ENCODE measurements around the gene BNC2. TPM values are rescaled to one million over a fixed set of nuclear protein-coding genes. Genes with fewer than 3 reads are reported as not detected.

The BNC2 gene
- total RNA-seq, 1 experiment from 2014 or later: 2.9 TPM

DNA sequence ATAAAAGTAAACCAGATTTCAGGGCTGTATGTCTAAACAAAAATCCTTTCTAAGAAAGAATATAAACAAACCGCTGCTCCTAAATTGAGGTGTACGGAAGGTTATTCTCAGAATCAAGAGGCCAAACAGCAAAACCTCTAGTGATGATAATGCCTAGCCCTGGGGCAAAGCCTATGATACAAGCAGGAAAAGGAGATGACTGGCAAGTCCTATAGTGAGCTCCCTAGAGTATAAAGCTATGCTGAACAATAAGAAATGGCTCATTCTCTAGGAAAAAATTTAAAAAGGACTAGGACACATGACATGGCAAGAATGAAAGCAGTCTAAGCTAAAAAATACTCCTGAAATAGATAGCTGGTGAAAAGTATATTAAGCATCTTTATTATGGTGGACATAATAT is 187.1 kb downstream of the BNC2 start:
- Histone ChIP-seq H3K9me2 (ENCODE audit: insufficient read depth) (no peaks in the 10 kb centered on the region), H3K4me2 (no peak overlapping the region), H3F3A (ENCODE audit: insufficient read depth, low read depth) (no peaks in the 10 kb centered on the region), H3K36me3 (ENCODE audit: low read depth) (no peaks in the 10 kb centered on the region), H3K4me3 (no peak overlapping the region), H3K27ac (no peak overlapping the region), H3K27me3 (ENCODE audit: insufficient read depth, low read depth) (no peaks in the 10 kb centered on the region), H3K79me2 (ENCODE audit: low read depth) (no peaks in the 10 kb centered on the region), H3K4me1 (replicated peaks; ENCODE audit: insufficient read depth) (no peaks in the 10 kb centered on the region), H3K9me3 (ENCODE audit: insufficient read depth, low read depth) (no peaks in the 10 kb centered on the region), H4K20me1 (ENCODE audit: insufficient read depth) (no peaks in the 10 kb centered on the region), H2AFZ (no peak overlapping the region)
- CTCF ChIA-PET: no interaction called here
- intact Hi-C loops (cut with micrococcal nuclease; ENCODE audit: unreplicated experiment): no loop called here
- no peak for TF ChIP-seq EZH2 (IDR thresholded peaks at IDR 0.05; ENCODE audit: low read depth)
- TF ChIP-seq, protein P1, sequence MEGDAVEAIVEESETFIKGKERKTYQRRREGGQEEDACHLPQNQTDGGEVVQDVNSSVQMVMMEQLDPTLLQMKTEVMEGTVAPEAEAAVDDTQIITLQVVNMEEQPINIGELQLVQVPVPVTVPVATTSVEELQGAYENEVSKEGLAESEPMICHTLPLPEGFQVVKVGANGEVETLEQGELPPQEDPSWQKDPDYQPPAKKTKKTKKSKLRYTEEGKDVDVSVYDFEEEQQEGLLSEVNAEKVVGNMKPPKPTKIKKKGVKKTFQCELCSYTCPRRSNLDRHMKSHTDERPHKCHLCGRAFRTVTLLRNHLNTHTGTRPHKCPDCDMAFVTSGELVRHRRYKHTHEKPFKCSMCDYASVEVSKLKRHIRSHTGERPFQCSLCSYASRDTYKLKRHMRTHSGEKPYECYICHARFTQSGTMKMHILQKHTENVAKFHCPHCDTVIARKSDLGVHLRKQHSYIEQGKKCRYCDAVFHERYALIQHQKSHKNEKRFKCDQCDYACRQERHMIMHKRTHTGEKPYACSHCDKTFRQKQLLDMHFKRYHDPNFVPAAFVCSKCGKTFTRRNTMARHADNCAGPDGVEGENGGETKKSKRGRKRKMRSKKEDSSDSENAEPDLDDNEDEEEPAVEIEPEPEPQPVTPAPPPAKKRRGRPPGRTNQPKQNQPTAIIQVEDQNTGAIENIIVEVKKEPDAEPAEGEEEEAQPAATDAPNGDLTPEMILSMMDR (conservative IDR thresholded peaks at IDR 0.05): no peak
- no peak for DNase-seq
- POLR2A ChIA-PET (ENCODE audit: unreplicated experiment): no interaction called here
- no TSS peak for BruUV-seq (replicated peaks)

GRCh38 chr9:16682273-16682672 is 188.2 kb downstream of the BNC2 start:
- Histone ChIP-seq H3K9me3 (ENCODE audit: insufficient read depth, low read depth) (no peaks in the 10 kb centered on the region), H3K4me3 (no peak overlapping the region), H3K36me3 (ENCODE audit: low read depth) (no peaks in the 10 kb centered on the region), H3F3A (ENCODE audit: insufficient read depth, low read depth) (no peaks in the 10 kb centered on the region), H4K20me1 (ENCODE audit: insufficient read depth) (no peaks in the 10 kb centered on the region), H3K27me3 (ENCODE audit: insufficient read depth, low read depth) (no peaks in the 10 kb centered on the region), H2AFZ (no peak overlapping the region), H3K4me2 (no peak overlapping the region), H3K9me2 (ENCODE audit: insufficient read depth) (no peaks in the 10 kb centered on the region), H3K27ac (no peak overlapping the region), H3K79me2 (ENCODE audit: low read depth) (no peaks in the 10 kb centered on the region), H3K4me1 (replicated peaks; ENCODE audit: insufficient read depth) (no peaks in the 10 kb centered on the region)
- no peak for DNase-seq
- CTCF ChIA-PET: no interaction called here
- no TSS peak for BruUV-seq (replicated peaks)
- TF ChIP-seq, protein P1 (conservative IDR thresholded peaks at IDR 0.05): no peak
- TF ChIP-seq EZH2 (IDR thresholded peaks at IDR 0.05; ENCODE audit: low read depth): no peak
- POLR2A ChIA-PET (ENCODE audit: unreplicated experiment): no interaction called here
- intact Hi-C loops (cut with micrococcal nuclease; ENCODE audit: unreplicated experiment): no loop called here

DNA sequence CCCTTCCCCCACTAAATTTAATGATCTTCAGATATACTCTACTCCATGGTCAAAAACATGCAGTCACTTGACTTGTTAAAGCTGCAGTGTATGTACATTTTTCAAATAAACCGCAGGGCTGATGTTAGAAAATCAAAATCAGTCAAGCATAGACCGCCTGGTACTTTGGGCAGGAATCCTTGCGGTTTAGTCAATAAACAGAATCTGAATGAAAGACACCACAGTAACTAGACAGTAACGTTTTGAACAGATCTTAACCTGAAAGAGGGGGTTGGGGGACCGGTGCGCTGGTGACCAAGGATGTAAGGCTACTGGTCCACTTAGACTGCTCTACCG is 188.8 kb downstream of the BNC2 start:
- no peaks in the 10 kb centered on the region for H3F3A ChIP-seq (ENCODE audit: insufficient read depth, low read depth)
- H3K4me2 ChIP-seq: no peak overlapping the region
- BruUV-seq (replicated peaks): no TSS peak
- ChIA-PET CTCF (no interaction called here), POLR2A (ENCODE audit: unreplicated experiment) (no interaction called here)
- H2AFZ ChIP-seq: no peak overlapping the region
- H3K9me2 ChIP-seq (ENCODE audit: insufficient read depth): no peaks in the 10 kb centered on the region
- no peaks in the 10 kb centered on the region for H3K79me2 ChIP-seq (ENCODE audit: low read depth)
- no peak for DNase-seq
- intact Hi-C loops (cut with micrococcal nuclease; ENCODE audit: unreplicated experiment): no loop called here
- no peak overlapping the region for H3K27ac ChIP-seq
- H3K36me3 ChIP-seq (ENCODE audit: low read depth): no peaks in the 10 kb centered on the region
- no peaks in the 10 kb centered on the region for H3K27me3 ChIP-seq (ENCODE audit: insufficient read depth, low read depth)
- no peak overlapping the region for H3K4me3 ChIP-seq
- no peak for TF ChIP-seq EZH2 (IDR thresholded peaks at IDR 0.05; ENCODE audit: low read depth)
- TF ChIP-seq, protein P1 (conservative IDR thresholded peaks at IDR 0.05): no peak
- no peaks in the 10 kb centered on the region for H4K20me1 ChIP-seq (ENCODE audit: insufficient read depth)
- no peaks in the 10 kb centered on the region for H3K4me1 ChIP-seq (replicated peaks; ENCODE audit: insufficient read depth)
- no peaks in the 10 kb centered on the region; the same call in 1 of the 2 replicates for H3K9me3 ChIP-seq (ENCODE audit: insufficient read depth, low read depth)

All from PC-9 (cell line).